Endometrium (tissue), 2 donors: ENCODE measurements around the gene PM20D1.
"Not testable (repeated sequence)": the region's sequence is repeated elsewhere in the genome, so short reads cannot be mapped to it uniquely, and the experiment has no call there.

Source experiments
- FAIRE-seq: peaks from 2 replicates; lab custom pipeline; 2012; peaks lifted over from hg19 to GRCh38; lab: Jason Lieb, UNC
- donor health status: control.
- donor health status: control.

The PM20D1 gene

DNA sequence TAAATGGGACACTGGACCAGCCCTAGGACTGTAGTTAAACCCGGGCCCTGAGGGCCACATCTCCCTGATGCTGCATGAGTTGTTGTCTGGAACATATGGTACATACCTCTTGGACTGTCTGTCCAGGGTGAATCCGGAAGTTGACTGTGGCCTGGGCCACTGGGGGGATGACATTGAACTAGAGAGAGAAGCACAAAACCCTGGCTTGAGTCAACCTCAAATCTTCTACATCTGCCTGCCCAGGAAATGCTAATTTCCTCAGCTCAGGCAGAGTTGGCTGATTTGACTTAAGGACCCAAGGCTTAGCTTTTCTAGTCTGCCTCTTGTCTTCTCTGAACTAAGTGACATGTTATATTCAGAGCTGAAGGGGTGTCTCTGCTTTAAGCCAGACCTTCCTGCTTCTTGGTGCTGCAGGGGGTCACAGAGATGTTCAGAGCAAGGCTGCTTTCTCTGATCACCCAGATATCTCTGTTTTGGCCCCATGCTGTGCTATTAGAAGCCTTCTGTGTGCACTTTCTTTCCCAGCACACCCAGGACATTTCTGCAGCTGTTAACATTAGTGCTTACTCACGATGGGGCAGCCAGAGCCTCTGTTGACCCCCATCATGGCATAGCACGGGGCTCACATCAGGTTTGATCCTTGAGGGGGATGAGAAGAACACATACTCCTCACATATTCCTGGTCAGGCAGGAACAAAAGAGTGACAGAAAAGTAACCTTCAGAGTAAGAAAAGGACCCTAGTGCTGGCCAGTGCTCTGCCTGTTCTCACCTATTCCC is 9.6 kb downstream of the PM20D1 start:
- FAIRE-seq: no peak

DNA sequence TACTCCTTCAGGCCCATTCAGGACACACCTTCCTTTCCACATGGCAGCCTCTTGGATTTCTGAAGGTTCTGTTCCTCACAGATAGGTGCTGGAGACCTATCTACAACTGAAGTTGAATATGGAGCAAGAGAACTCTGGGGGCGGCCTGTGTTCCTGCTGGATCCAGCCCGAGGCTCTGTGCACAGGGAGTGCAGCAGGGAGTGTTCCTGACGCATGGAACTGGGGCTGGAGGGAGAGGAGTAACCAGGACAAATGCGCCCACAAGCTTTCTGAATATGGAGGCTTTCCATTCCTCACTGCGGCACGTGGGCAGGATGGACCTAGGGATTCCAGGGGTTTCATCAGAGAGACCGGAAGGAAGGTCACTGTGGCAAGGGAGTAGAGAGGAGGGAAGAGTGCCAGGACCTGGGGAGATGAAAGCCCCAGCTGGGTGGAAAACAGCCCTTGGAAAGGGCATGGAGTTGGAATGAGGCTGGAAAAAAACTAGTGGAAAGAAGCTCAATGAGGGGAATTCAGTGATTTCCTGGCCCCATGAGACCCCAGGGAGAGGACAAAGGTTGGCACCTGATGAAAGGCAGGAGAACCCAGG is 12.5 kb downstream of the PM20D1 start:
- FAIRE-seq: no peak

DNA sequence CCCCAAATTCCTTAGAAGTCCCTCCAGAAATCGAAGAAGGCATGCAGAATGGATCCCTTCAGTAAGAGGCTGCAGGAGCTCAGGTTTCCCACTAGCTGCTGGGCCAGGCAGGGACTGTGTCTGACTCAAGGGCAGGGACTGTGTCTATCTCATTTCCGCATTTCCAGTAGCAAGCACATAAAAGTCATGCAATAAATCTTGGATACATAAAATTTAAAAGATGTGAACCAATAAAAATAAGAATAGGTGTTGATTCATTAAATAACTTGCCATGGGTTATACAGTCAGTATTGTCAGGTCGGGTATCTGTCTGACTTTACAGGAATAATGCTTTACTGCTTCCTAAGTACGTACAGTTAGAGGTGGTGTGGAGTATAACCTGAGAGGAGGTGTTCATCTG is 15.2 kb downstream of the PM20D1 start:
- no peak for FAIRE-seq

DNA sequence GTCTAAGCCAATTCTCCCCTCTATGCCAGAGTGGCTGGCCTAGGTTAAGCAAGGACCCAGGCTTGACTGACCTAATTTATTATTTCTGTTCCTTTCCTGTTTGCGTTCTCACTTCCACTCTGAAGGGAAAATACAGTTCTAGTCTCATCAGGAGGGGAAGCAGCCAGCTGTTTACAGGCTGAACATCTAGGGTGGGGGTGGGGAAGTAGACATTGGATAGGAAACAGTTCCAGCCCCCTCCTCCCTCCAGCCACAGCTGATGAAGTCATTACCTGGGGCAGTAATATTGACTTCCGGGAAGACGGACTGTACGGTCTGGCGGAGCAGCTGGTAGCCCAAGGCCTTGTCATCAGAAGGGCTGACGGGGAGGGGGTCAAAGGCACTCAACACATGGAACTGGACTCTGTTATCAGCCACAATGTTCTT is 17.6 kb downstream of the PM20D1 start:
- no peak for FAIRE-seq

DNA sequence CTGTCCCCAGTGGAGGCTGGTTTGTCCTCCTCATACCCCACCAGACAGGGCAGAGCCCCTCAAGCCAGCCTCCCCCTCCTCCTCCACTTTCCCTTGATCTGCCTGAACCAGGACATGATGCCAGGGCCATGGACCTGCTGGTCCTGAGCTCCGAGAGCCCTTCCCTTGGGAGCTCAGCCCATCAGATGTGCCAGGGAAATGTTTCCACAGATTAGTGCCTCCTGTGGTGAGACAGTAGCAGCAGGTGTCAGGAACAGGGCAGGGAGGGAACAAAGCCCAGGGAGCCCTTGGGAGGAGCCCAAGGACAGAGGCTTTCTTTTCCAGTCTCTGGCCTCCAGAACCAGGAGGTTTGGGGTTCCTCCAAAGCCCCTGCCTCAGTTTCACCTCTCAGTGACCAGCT is 22.3 kb downstream of the PM20D1 start:
- FAIRE-seq: no peak

DNA sequence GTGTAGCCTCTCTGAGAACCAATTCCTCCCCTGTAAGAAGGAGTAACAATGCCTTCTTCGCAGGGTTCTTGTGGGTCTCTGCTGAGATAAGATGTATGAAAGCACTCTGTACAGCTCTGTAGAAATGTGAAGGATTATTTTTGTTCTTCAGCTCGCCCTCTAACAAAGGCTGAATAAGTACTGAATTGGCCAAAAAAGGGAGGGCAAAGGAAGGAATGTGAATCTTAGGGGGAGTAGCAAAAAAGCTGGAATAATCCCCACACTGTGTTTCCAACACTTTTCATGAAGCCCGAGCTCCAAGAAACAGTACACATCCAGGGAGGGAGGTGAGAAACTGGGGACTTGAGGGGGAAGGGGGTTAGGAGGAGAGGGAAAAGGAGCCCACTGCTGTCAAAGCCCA is 22.9 kb downstream of the PM20D1 start:
- no peak for FAIRE-seq

DNA sequence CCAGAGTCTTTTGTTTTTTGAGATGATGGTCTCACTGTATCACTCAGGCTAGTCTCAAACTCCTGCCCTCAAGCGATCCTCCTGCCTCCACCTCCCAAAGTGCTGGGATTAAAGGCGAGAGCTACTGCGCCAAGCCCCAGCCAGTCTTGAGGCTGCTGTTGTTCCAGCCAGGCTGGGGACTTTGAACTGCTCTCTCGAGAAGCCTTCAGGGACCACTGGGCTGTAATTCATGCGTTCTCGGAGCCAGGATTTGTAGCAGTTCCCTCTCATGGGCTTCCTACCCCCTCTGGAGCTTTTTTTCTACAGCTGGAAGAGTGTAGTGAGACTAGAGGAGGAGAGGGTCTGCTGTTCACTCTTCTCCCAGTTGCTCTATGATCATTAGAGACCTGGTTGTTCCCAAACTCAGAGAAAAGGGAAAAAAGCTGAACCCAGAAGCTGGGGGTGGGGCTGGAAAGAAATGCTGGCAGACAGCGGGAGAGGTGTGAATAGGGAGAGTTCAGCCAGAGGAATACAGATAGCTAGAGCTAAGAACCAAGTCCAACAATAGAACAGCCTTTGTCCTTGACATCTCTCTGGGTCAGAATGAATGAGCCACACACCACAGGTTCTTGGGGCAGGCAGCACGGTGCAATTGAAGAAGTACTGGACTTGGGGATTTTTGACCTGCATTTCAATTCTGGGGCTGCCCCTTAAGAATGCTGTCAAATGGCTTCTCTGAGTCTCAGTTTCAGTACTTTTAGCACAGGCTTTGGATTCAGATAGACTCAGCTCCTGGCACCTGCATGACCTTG is 23.7 kb downstream of the PM20D1 start:
- FAIRE-seq: no peak

DNA sequence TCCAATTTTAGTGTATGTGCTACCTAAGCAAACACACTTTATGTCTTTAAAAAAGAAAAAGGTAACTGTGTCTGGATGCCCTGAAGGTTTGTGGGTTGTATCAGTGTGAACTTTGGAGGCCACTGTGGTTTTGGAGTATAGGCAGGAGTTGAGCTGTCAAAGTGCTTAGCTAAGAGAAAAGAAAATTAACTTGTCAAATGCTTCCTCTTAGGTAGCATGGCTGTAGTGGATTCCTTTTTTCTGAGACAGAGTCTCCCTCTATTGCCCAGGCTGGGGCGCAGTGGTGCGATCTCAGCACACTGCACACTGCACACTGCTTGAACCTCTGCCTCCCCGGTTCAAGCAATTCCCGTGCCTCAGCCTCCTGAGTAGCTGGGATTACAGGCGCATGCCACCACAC is 25.8 kb downstream of the PM20D1 start:
- FAIRE-seq: no peak

DNA sequence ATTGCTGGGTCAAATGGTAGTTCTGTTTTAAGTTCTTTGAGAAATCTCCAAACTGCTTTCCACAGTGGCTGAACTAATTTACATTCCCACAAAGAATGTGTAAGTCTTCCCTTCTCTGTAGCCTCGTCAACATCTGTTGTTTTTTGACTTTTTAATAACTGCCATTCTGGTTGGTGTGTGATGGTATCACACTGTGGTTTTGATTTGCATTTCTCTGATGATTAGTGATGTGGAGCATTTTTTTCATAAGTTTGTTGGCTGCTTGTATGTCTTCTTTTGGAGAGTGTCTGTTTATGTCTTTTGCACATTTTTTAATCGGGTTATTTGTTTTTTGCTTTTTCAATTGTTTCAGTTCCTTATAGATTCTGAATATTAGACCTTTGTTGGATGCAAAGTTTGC is 26.7 kb downstream of the PM20D1 start:
- FAIRE-seq: not testable (repeated sequence)

DNA sequence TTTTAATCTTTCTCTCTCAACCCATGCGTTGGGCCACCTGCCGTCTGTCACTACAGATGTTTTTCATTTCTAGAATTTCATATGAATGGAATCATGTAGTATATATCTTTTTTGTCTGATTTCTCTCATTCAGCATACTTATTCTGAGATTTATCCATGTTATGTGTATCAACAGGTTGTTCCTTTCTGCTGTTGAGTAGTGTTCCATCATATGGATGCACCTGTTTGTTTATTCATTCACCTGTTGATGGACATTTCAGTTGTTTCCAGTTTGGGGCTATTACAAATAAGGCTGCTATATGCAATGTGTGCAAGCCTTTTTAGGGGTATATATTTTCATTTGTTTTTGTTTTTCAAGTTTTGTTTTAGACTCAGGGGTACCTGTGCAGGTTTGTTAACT is 27.5 kb downstream of the PM20D1 start:
- FAIRE-seq: no peak

DNA sequence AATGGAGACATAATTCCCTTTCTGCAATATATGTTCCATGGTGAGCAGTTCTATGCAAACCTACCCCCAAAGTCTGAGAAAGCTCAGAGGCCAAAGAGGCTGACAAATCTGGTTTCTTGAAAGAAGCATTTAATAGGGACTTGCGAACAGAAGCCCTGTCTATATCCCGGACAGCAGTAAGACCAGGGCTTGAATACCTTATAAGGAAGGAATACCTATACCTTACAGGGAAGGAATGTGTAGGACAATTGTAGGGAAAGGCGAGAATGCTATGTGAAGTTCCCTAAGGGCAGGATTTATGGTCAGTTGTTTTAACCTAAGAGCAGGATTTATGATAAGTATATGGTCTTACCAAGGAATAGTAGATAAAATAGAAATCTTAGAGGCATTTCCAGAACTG is 31.9 kb downstream of the PM20D1 start:
- no peak for FAIRE-seq

DNA sequence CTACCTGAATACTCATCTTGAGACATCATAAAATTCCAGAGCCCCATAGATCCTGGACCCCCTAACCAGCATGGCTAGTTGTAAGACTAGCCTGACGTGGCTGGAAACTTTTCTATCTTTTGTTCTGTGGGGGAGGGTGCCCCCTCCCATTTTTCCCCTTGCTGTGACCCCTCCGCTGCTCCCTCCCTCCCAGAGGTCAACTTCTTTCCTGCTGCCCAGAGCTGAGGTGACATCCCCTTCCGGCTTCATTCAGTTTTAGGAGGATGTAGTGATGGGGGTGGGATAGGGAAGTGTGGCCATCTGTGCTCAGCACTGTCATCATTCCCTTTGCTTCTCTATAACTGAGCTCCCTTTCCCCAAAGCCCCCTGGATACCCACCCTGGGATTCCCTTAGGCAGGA is 32.6 kb downstream of the PM20D1 start:
- no peak for FAIRE-seq

DNA sequence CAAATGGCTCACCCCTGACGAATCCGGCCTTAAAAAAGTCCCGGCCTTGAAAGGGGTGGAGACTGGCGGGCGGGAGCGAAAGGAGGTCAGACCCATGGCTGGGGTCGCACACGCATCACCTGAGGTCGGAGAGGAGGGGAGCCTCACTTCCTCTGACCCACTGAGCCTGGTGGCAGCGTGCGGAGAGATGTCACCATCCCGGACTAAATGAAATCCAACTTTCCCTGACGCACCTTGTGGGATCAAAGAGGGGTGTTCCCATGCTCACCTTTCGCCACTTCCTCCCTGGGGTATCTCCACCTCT is 36.2 kb downstream of the PM20D1 start:
- FAIRE-seq: no peak

DNA sequence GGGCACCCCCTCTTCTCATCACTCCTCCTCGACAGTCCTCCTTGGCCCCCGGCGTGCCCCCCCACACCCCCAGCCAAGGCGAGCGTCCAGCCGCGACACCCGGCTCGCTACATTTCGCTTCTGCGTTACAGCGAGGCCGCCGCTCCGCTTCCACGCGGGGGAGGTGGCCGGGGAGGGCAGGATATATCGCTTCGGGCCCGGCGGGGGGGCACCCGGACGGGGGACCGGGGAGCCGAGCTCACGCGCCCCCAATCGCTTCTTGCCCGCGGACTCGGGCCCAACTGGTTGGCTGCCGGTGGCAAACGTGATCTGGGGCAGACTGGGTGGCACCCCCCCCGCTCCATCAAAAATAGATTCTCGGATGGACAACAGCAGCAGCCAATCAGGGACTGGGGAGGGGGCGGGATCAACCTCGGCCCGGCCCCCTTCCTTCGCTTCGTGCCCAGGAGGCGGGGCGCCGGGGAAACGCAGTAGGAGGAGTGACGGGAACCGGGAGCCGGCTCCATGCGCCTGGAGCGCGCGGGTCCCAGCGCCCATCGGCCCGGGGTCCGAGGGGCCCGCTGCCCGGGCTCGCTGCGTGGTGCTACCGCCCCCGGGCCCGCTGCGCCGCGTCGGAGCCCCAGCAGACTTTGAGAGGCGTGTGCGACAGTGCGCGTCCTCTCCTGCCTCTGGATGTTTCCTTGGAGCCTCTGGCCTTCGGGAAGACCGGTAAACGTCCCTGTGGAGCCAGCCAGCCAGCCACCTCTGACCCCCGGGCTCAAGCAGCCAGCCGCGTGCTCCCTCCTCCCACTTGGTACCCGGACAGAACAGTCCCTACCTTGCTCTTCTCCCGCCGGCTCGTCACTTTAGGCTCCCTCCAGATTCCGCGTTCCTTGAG is 36.8 kb downstream of the PM20D1 start, which contains the start of gene SLC41A1:
TSS of gene SLC41A1 (minus strand) at position 321 of the 877 bp plus-strand sequence. CDS start 2,757 bp downstream, outside the sequence.
- FAIRE-seq: no peak

DNA sequence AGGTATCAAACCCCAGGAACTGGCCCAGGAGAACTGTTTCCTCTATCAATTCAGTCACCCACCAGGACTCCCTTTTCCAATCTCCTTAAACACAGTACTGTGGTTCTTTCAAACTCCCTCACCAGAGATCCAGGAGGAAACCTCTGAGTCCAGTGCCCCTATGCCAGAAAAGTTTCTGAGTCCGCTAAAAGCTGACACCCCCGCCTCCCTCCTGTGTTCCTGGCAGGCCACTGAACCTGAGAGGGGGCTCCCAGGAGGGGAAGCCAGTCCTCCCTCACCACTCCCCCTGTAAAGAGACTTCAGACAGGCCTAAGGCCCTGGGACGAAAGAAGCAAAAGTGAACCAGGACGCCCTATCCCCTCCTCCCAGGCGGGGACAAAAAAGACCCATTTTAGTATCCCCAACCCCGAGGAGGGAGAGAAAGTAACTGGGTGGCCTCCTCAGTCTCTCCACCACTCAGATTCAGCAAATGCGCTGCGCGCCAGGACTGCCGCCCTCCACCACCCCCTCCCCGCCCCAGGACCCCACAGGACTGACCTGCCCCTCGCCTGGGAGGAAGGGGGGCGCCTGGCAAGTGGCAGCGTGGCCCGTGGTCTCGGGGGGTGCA is 37.6 kb downstream of the PM20D1 start:
- FAIRE-seq: no peak

DNA sequence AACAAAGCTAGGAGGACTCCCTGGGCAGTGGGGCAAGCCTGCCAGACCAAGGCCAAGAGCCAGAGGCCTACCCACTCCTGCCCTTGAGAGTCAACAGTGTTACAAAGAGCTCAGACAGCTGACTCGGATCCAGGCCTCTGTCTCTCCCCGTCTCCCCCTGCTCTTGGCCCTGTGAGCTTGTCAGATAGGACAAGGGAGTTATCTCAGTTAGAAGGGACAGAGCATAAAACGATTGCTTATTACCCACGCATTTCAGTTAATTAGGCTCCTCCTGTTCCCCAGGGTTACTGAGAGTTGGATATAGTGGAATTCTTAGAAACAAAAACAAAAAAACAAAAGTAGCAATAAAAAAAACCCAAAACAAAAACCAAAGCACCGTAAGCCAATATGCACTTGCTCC is 38.3 kb downstream of the PM20D1 start:
- no peak for FAIRE-seq

DNA sequence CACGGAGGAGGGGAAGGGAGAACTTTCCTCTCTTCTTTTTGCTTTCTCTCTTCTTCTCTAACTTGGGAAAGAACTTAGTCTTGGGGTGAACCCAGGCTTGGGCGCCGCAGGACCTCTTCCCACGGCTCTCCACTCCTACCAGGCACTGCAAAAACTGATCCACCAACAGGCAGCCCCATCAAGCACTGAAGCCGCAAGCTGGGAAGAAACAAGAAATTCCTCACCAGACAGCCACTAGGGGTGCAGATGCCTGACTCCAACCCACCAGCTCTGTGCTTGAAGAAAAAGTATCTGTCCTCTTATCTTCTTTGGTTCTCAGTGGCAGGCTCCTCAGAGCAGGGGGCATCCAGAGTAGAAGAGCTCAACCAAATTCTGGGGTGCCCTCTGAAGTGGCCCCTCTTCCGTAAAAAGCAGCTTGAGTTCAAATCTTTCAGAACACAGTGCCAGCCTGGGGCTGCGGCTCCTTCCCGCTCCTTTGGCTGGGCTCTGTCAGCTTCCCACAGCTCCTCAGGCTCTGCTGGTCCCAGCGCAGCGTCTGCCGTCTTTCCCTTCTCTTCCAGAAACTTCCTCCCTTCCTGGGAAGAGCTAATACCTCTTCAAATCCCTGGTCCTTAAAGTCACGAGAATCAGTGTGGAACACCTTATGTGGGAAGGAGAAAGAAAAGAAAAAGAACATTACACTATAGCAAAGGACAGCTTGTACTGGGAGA is 39.3 kb downstream of the PM20D1 start:
- no peak for FAIRE-seq

DNA sequence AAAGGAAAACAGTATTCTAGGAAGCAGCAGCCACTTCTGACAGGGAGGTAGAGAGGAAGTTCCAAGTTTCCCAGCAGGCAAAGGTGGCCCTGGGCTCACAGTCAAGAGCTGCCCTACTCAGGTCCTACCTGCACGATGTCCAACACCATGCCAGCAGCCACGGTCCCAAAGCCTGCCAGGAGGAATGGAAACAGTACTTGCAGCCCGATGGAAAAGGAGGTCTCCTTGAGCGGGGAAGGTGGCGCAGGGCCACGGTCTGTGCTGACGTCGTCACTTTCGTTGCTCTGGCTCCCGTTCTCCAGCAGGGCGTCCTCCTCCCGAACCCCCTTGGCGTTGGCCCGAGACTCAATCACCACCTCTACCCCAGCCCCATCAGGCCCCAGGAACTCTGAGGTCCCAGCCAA is 40.0 kb downstream of the PM20D1 start:
- FAIRE-seq: no peak

DNA sequence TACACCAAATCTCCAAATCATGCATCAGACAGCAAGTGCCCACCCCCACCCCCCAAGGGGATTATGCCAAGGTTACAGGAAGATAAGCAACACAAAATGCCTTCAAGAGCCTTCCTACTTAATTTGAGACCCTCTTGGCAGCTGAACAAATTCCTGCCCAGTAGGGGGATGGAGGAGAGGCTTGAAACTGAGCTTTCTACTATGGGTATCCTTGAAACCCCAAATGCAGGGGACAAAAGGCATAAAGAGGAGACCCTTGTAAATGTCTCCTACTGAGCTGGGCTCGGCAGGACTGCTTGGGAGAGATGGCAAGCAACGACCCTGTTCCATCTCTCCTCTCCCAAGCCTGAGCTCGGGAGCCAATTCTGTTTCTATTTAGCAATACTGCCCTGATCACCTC is 40.5 kb downstream of the PM20D1 start:
- FAIRE-seq: no peak

DNA sequence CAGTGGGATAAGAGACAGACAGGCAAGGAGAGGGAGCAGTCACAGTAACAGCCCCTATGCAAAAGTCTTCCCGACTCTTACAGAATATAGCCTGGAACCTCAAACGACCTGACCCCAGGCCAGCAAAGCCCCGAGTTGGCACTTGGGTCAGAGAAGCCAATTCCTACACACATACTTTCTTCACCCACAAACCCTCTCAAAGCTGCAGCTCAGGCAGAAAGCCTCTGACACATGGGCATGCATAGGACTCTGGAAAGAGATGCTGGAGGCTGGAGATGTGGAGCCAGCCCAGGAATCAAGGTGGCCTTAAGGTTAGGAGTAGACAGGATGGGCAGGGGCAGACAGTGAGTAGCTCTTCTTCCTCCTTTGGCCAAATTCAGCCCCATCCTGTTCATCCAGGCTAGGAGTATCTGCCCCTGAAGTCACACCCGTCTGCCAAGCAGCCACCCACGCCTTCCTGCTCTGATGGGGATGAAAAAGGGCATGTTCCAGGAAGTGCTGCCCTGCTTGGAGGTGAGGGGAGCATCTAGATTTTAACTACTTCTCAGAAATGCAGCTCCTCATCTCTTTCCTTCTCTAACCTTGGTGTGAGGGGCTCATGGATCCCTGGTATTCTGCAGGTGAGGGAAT is 44.7 kb downstream of the PM20D1 start:
- no peak for FAIRE-seq

DNA sequence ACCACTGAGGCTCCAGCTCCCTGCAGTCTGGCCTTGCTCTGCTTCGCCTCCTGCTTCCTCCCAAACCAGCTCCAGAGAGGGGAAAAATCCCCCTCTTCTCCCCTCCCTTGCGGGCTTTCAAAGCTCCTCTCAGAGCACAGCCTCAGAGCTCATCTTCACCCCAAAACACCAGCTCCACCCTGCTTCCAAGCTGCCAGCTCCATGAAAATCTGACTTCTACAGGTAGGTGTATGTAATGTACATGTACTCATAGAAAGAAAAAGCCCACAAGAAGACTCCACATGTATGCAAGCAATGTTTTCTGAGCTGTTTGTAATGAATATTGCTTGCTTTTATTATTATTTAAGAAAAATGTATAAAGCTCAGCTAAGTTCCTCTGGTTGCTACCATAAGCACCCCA is 45.3 kb downstream of the PM20D1 start:
- FAIRE-seq: no peak
